GM12878 (cell line): Measurements from ENCODE around the gene SHH. TPM values are rescaled to one million over a fixed set of nuclear protein-coding genes. Genes with fewer than 3 reads are reported as not detected.

ENCODE experiments used
- ATAC-seq: fragments of 200-7000 bp; cut with Tn5 transposase; 3 replicates; pipeline ENCODE4 v1.9.1; 2020; ENCODE audit warnings: mild to moderate bottlenecking, moderate library complexity
- BruUV-seq: library from RNA; stranded (reverse); fragments of 400-500 nt; replicated peaks from 2 replicates; lab custom pipeline; 2021; lab: Mats Ljungman, UMichigan
- CTCF ChIA-PET: fragments of 300-600 bp; sonication (Branson Sonifier 250); formaldehyde crosslinking; extraction: SDS; loops from one replicate; lab custom pipeline; 2021; ENCODE audit warnings: inconsistent platforms; lab: Yijun Ruan, JAX
- POLR2A ChIA-PET: fragments of 350-600 bp; formaldehyde crosslinking; extraction: SDS; loops from one replicate; lab custom pipeline; 2021; ENCODE audit warnings: inconsistent platforms; lab: Charles Lee
- RAD21 ChIA-PET: fragments of 300-600 bp; sonication (Branson Sonifier 250); formaldehyde crosslinking; loops from one replicate; lab custom pipeline; 2023; ENCODE audit warnings: antibody characterized with exemption; ENCODE audit not compliant: unreplicated experiment; lab: Charles Lee
- SMC1A ChIA-PET: fragments of 300-600 bp; sonication (Branson Sonifier 250); formaldehyde crosslinking; loops from one replicate; lab custom pipeline; 2023; ENCODE audit not compliant: unreplicated experiment, uncharacterized antibody; lab: Charles Lee
- DNase-seq: peaks from one replicate; pipeline ENCODE4 v3.0.0-alpha.2; 2011; ENCODE audit warnings: low read depth, low spot score
- FAIRE-seq: peaks from 3 replicates; lab custom pipeline; 2011; peaks lifted over from hg19 to GRCh38; lab: Jason Lieb, UNC
- H2AFZ ChIP-seq: 2 replicates; pipeline ENCODE4 v1.6.0; 2011; ENCODE audit warnings: low read depth, low read length, control low read depth; ENCODE audit not compliant: control insufficient read depth
- H3K27ac ChIP-seq: 2 replicates; pipeline ENCODE4 v1.5.1; 2011; ENCODE audit warnings: control low read depth; ENCODE audit not compliant: control insufficient read depth, insufficient read depth
- H3K27me3 ChIP-seq, 2 experiments: replicated peaks in 1 of 2; 2 replicates each; pipeline versions ENCODE4 v1.6.0 to v1.6.1; 2011; ENCODE audit warnings: low read length in 1 of 2; ENCODE audit not compliant: control insufficient read depth in 2 of 2, insufficient read depth in 2 of 2
- H3K36me3 ChIP-seq, 2 experiments: 2 replicates each; pipeline ENCODE4 v1.5.1; 2011; ENCODE audit warnings: low read length in 1 of 2; ENCODE audit not compliant: control insufficient read depth in 2 of 2, insufficient read depth in 2 of 2
- H3K4me1 ChIP-seq: 2 replicates; pipeline ENCODE4 v1.6.1; 2011; ENCODE audit warnings: mild to moderate bottlenecking, low read length, moderate library complexity, mixed read lengths; ENCODE audit not compliant: control insufficient read depth, insufficient read depth
- H3K4me2 ChIP-seq: 2 replicates; pipeline ENCODE4 v1.6.0; 2011; ENCODE audit warnings: control low read depth; ENCODE audit not compliant: control insufficient read depth, insufficient read depth
- H3K4me3 ChIP-seq: fragments of 200-600 bp; sonication (generic); 2 replicates; pipeline ENCODE4 v1.5.1; 2016
- H3K79me2 ChIP-seq: 2 replicates; pipeline ENCODE4 v1.6.0; 2011; ENCODE audit warnings: low read length; ENCODE audit not compliant: control insufficient read depth, insufficient read depth
- H3K9ac ChIP-seq: 2 replicates; pipeline ENCODE4 v1.8.0; 2011; ENCODE audit warnings: low read length, control low read depth, mixed read lengths; ENCODE audit not compliant: control insufficient read depth, insufficient read depth
- H3K9me3 ChIP-seq: replicated peaks from 3 replicates; pipeline ENCODE4 v1.5.1; 2011; ENCODE audit warnings: mild to moderate bottlenecking, low read length; ENCODE audit not compliant: control insufficient read depth, insufficient read depth
- H4K20me1 ChIP-seq: 2 replicates; pipeline ENCODE4 v1.6.0; 2011; ENCODE audit not compliant: control insufficient read depth, insufficient read depth
- ETV6 ChIP-seq, 2 experiments: fragments of 450-650 bp in 1 of 2; IDR thresholded peaks in 1 of 2; conservative IDR thresholded peaks in 1 of 2; 2 replicates each; pipeline ENCODE4 v1.6.1; 2014; ENCODE audit warnings: antibody characterized with exemption in 1 of 2, borderline replicate concordance in 1 of 2, low read depth in 1 of 2, mild to moderate bottlenecking in 1 of 2, moderate library complexity in 1 of 2
- FOS ChIP-seq: IDR thresholded peaks from 3 replicates; pipeline ENCODE4 v1.6.1; 2011; ENCODE audit warnings: borderline replicate concordance; ENCODE audit not compliant: insufficient read length; ENCODE audit errors: extremely low read depth
- GATAD2B ChIP-seq: fragments of 450-650 bp; conservative IDR thresholded peaks from 2 replicates; pipeline ENCODE4 v1.6.1; 2017; ENCODE audit warnings: low read depth, mild to moderate bottlenecking, moderate library complexity
- NR2C2 ChIP-seq: IDR thresholded peaks from 2 replicates; pipeline ENCODE4 v1.6.1; 2011; ENCODE audit warnings: borderline replicate concordance, low read depth; ENCODE audit not compliant: control insufficient read depth, insufficient read length
- RBBP5 ChIP-seq: fragments of 200-600 bp; sonication (generic); conservative IDR thresholded peaks from 2 replicates; pipeline ENCODE4 v1.6.1; 2016
- RCOR1 ChIP-seq: conservative IDR thresholded peaks from 2 replicates; pipeline ENCODE4 v1.6.1; 2012; ENCODE audit warnings: low read depth, low read length, improper control_type of control experiment
- REST ChIP-seq: IDR thresholded peaks from 2 replicates; pipeline ENCODE4 v1.6.1; 2012; ENCODE audit warnings: mild to moderate bottlenecking, low read depth, low read length
- SMAD5 ChIP-seq: IDR thresholded peaks from 2 replicates; pipeline ENCODE4 v1.6.1; 2016; ENCODE audit warnings: antibody characterized with exemption, low read depth
- SPI1 ChIP-seq: IDR thresholded peaks from 2 replicates; pipeline ENCODE4 v1.6.1; 2011; ENCODE audit warnings: low read depth, mild to moderate bottlenecking, low read length, moderate library complexity, borderline replicate concordance; ENCODE audit not compliant: insufficient read depth
- USF2 ChIP-seq: IDR thresholded peaks from 2 replicates; pipeline ENCODE4 v1.6.1; 2011; ENCODE audit warnings: low read depth, low read length, improper control_type of control experiment, borderline replicate concordance
- WGBS: methylation state at CpG from one replicate; pipeline ENCODE4 v1.1.6; 2016; ENCODE audit warnings: low lambda C conversion rate; ENCODE audit not compliant: insufficient replicate concordance, insufficient coverage; ENCODE audit errors: missing lambda C conversion rate; 5-methylcytosine and 5-hydroxymethylcytosine counted together
- in situ Hi-C: fragments of 300-500 bp; cut with MboI; formaldehyde crosslinking; loops from 9 replicates; pipeline ENCODE4 v1.14.3; 2018; ENCODE audit warnings: mixed read lengths
- intact Hi-C: fragments of 100-400 bp; cut with micrococcal nuclease; formaldehyde crosslinking; loops from one replicate; pipeline ENCODE4 v1.14.2; 2022; ENCODE audit not compliant: unreplicated experiment
- polyA plus RNA-seq, 11 experiments: library from polyadenylated mRNA; depleted of rRNA in 4 of 11; unstranded in 6 of 11; stranded (reverse) in 5 of 11; fragments of >200 nt; fragmentation: Nextera tagmentation in 4 of 11; fragmentation: Illumina TruSeq in 1 of 11; extraction: Ambion mirVana in 4 of 11; extraction: Trizol in 1 of 11; gene quantifications; 1 replicate in 1 of 11; 2 replicates in 10 of 11; pipeline versions ENCODE4 v1.2.1 to v1.2.3, GENCODE V29; 2011 to 2016; ENCODE audit warnings: inconsistent platforms in 2 of 11, missing spikeins in 2 of 11, low read depth in 1 of 11
- total RNA-seq, 4 experiments: library from RNA; depleted of rRNA in 3 of 4; stranded (reverse); fragments of >200 nt in 3 of 4; fragmentation: Illumina TruSeq in 1 of 4; extraction: Trizol in 1 of 4; gene quantifications; 2 replicates each; pipeline versions ENCODE4 v1.2.1 to v1.2.3, GENCODE V29; 2013 to 2021
- TF ChIP-seq, protein P1 (sequence below): fragments of 450-650 bp; IDR thresholded peaks from 2 replicates; pipeline ENCODE4 v1.6.1; 2017; ENCODE audit warnings: mild to moderate bottlenecking, moderate library complexity

The SHH gene
- total and polyA plus RNA-seq, 10 of the 15 experiments (the other 5 are each of a cell fraction or from before 2014, with no cell fraction given), result not detected

GRCh38 chr7:155837126-155837479 lies 24.8 kb upstream of the SHH start (continued):
- TF ChIP-seq RBBP5 (no peak), SMAD5 (no peak), GATAD2B (no peak), FOS (no peak), ETV6 (conservative IDR thresholded peaks at IDR 0.05 in 1 of 2, IDR thresholded peaks at IDR 0.05 in 1 of 2; ENCODE audit: borderline replicate concordance in 1 of 2, low read depth in 1 of 2) (no peak), NR2C2 (no peak), USF2 (no peak)
- TF ChIP-seq, all 136 proteins: peak for 0

DNA sequence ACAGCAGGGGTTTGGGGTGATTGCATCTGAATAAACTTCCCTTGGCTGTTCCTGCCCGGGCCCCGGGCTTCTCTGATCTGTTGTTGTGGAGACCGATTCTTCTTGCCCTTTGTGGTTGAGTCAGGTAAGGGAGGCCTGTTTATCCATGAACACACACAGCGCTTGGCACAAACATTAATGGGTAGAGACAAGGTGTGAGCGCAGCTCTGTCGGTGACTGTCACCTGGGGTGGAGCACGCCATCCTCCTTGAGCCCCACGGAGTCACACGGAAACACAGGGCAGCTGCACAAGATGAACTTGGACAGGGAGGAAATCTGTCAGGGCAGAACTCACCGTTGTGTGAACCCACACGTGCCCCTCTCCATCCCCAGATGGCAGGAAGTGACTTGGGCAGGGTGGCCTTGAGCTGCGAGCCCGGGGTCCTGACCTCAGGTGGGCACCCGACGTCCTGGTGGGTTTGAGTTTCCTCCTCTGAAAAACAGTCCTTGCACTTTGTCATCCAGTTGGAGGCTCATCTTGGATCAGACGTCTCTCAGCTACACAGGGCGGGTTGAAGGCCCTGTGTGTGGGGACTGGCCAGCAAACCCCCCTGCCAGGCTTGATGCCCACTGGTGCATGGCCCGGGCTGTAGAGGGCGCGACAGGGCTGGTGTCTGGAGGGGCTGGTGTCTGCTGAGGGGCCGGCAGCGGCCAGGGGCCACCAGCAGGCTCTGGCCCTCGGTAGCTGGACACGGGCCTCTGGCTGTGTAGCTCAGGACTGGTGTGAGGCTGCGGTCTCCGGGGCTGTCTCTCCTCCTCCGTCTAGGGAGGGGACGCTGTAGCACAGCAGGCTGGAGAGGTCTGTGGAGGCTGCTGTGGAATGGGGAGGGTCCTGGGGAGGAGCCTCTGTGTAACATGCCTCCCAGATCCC lies 24.2 kb upstream of the SHH start:
- Histone ChIP-seq H3K4me3 (no peak overlapping the region), H3K27me3 (peaks cover 0 to 3% of the 10 kb centered on the region in 2 experiments; a peak in 2 of 4 replicates), H3K9ac (no peak overlapping the region), H3K27ac (no peak overlapping the region), H3K4me2 (no peak overlapping the region), H4K20me1 (no peaks in the 10 kb centered on the region), H3K9me3 (no peaks in the 10 kb centered on the region), H3K79me2 (no peaks in the 10 kb centered on the region), H3K4me1 (no peaks in the 10 kb centered on the region), H2AFZ (no peak overlapping the region), H3K36me3 (no peaks in the 10 kb centered on the region)
- in situ Hi-C loops, result no loop called here
- FAIRE-seq (no peak), DNase-seq (no peak), ATAC-seq (no peak)
- BruUV-seq, result no TSS peak
- ChIA-PET POLR2A (no interaction called here), CTCF (no interaction called here), RAD21 (no interaction called here)
- intact Hi-C loops, result no loop called here
- 40% methylated on average over 28 of the region's 28 CpGs for WGBS
- TF ChIP-seq RBBP5 (no peak), REST (no peak), SPI1 (no peak), RCOR1 (no peak)
- TF ChIP-seq, protein P1, sequence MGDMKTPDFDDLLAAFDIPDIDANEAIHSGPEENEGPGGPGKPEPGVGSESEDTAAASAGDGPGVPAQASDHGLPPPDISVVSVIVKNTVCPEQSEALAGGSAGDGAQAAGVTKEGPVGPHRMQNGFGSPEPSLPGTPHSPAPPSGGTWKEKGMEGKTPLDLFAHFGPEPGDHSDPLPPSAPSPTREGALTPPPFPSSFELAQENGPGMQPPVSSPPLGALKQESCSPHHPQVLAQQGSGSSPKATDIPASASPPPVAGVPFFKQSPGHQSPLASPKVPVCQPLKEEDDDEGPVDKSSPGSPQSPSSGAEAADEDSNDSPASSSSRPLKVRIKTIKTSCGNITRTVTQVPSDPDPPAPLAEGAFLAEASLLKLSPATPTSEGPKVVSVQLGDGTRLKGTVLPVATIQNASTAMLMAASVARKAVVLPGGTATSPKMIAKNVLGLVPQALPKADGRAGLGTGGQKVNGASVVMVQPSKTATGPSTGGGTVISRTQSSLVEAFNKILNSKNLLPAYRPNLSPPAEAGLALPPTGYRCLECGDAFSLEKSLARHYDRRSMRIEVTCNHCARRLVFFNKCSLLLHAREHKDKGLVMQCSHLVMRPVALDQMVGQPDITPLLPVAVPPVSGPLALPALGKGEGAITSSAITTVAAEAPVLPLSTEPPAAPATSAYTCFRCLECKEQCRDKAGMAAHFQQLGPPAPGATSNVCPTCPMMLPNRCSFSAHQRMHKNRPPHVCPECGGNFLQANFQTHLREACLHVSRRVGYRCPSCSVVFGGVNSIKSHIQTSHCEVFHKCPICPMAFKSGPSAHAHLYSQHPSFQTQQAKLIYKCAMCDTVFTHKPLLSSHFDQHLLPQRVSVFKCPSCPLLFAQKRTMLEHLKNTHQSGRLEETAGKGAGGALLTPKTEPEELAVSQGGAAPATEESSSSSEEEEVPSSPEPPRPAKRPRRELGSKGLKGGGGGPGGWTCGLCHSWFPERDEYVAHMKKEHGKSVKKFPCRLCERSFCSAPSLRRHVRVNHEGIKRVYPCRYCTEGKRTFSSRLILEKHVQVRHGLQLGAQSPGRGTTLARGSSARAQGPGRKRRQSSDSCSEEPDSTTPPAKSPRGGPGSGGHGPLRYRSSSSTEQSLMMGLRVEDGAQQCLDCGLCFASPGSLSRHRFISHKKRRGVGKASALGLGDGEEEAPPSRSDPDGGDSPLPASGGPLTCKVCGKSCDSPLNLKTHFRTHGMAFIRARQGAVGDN, result no peak
- TF ChIP-seq, all 136 proteins: peak for 0
- SMC1A ChIA-PET, result no interaction called here
